ENCODE data around the gene CXCL6. TPM values are rescaled to one million over a fixed set of nuclear protein-coding genes. Genes with fewer than 3 reads are reported as not detected.

Gene CXCL6
- total RNA-seq, 1 donor from 2014 or later: not detected

DNA sequence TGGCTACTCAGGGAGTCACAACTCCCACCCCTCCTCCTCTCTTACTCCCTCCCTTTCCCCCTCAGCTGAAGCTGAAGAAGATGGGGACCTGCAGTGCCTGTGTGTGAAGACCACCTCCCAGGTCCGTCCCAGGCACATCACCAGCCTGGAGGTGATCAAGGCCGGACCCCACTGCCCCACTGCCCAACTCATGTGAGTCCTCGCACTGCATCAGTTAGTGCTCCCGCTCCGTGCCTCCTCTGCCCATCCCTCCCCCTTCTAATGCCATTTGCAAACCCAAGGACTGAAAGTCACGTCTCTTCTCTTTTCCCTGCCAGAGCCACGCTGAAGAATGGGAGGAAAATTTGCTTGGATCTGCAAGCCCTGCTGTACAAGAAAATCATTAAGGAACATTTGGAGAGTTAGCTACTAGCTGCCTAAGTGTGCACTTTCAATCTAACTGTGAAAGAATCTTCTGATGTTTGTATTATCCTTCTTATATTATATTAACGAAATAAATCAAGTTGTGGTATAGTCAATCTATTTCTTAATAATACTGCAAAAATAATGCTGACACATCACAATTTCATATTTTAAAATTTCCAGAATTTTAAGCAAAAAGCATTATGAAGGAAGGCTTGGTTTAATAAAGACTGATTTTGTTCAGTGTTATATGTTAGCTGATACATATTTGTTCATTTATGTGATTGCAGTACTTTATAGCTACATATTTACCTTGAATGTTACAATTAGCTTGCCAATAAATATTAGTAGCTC, 17.4 kb downstream of the CXCL6 start:
- intact Hi-C loops (cut with DNase I): no loop called here
- H3K4me3 ChIP-seq: peak overlapping the region in 1 of 2 donors; percentile 31
- H3K9me3 ChIP-seq: no peaks in the 10 kb centered on the region
- DNase-seq (ENCODE audit: low spot score in 2 of 2): no peak
- TF ChIP-seq, protein P1, sequence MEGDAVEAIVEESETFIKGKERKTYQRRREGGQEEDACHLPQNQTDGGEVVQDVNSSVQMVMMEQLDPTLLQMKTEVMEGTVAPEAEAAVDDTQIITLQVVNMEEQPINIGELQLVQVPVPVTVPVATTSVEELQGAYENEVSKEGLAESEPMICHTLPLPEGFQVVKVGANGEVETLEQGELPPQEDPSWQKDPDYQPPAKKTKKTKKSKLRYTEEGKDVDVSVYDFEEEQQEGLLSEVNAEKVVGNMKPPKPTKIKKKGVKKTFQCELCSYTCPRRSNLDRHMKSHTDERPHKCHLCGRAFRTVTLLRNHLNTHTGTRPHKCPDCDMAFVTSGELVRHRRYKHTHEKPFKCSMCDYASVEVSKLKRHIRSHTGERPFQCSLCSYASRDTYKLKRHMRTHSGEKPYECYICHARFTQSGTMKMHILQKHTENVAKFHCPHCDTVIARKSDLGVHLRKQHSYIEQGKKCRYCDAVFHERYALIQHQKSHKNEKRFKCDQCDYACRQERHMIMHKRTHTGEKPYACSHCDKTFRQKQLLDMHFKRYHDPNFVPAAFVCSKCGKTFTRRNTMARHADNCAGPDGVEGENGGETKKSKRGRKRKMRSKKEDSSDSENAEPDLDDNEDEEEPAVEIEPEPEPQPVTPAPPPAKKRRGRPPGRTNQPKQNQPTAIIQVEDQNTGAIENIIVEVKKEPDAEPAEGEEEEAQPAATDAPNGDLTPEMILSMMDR (IDR thresholded peaks at IDR 0.05): no peak
- no peaks in the 10 kb centered on the region for H3K36me3 ChIP-seq
- H3K4me1 ChIP-seq: no peaks in the 10 kb centered on the region
- no peak overlapping the region for H3K27ac ChIP-seq
- no peaks in the 10 kb centered on the region for H3K27me3 ChIP-seq

DNA sequence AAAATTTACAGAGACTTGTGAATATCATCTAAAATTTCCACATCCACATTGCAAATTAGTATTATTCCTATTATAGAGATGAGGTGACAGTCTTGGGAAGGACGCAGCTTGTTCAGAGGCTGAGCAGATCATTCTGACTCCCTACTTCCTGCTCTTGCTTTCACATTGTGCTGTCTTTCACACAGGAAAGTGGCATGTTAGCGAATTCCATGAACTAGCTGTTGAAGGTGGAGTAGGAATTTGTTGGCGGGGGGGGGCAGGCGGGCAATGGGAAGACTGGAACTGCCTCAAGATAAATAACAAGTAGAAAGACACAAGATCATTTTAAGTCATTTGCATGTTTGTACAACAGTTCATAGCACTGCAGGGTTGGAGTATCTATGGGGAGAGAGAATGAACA, 18.9 kb downstream of the CXCL6 start:
- H3K27ac ChIP-seq: no peak overlapping the region
- TF ChIP-seq, protein P1 (IDR thresholded peaks at IDR 0.05): no peak
- DNase-seq (ENCODE audit: low spot score in 2 of 2): no peak

DNA sequence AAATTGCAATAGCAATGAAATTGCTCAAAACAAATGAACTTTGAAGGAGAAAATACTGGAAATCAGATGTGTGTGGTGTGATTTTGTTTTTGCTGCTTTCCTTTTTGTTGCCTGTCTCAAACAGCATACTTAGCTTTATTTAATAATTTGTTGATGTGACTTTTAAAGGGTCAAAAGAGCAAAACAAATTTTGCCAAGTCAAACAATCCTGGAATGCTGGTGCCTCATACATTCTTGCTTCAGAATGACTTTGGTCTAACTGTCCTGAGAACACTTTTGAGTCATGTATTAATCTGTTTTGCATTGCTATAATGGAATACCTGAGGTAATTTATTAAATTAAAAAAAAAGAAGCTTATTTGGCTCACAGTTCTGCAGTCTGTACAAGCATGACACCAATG, 20.0 kb downstream of the CXCL6 start:
- no peaks in the 10 kb centered on the region for H3K36me3 ChIP-seq
- H3K27me3 ChIP-seq: no peaks in the 10 kb centered on the region
- H3K27ac ChIP-seq: no peak overlapping the region
- no peak overlapping the region for H3K4me3 ChIP-seq
- H3K9me3 ChIP-seq: no peaks in the 10 kb centered on the region
- TF ChIP-seq, protein P1 (IDR thresholded peaks at IDR 0.05): no peak
- no peaks in the 10 kb centered on the region for H3K4me1 ChIP-seq
- no peak for DNase-seq (ENCODE audit: low spot score in 2 of 2)
- intact Hi-C loops (cut with DNase I): loop anchor here (5.0 kb wide), 1 partner anchor 124 kb away; no protein-coding TSS in a partner anchor

More for the DNA sequence above, 18.9 kb downstream of the CXCL6 start:
- Histone ChIP-seq H3K9me3 (no peaks in the 10 kb centered on the region), H3K36me3 (no peaks in the 10 kb centered on the region), H3K4me1 (no peaks in the 10 kb centered on the region), H3K4me3 (no peak overlapping the region), H3K27me3 (no peaks in the 10 kb centered on the region)
- intact Hi-C loops (cut with DNase I): loop anchor here (5.0 kb wide), 1 partner anchor 123 kb away; no protein-coding TSS in a partner anchor

DNA sequence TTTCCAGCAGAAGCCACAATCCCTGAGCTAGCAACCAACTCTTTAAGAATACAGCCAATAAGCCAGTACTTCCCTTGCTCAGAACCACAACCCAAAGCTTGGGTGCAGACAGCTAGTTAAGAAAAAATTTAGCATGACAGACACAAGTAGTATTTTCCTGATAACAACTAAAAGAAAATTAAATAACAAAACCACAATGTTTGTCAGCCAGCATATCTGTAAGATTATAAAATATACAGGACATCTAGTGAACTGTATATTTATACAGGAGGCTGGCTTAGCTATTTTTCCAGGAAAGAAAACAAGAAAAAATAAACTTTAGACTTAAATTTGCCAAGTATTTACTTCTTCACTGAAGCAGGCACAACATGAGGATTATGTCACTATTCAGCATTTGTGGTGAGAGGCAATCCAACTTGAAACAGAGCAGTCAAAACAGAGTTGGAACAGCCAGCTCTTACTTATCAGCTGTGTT, 23.2 kb downstream of the CXCL6 start:
- no peaks in the 10 kb centered on the region for H3K9me3 ChIP-seq
- no peaks in the 10 kb centered on the region for H3K27me3 ChIP-seq
- TF ChIP-seq, protein P1 (IDR thresholded peaks at IDR 0.05): no peak
- DNase-seq (ENCODE audit: low spot score in 2 of 2): no peak
- no peak overlapping the region for H3K4me3 ChIP-seq
- H3K27ac ChIP-seq: no peak overlapping the region
- H3K4me1 ChIP-seq: no peaks in the 10 kb centered on the region
- intact Hi-C loops (cut with DNase I): loop anchor here (5.0 kb wide), 1 partner anchor 127 kb away; no protein-coding TSS in a partner anchor
- no peaks in the 10 kb centered on the region for H3K36me3 ChIP-seq

DNA sequence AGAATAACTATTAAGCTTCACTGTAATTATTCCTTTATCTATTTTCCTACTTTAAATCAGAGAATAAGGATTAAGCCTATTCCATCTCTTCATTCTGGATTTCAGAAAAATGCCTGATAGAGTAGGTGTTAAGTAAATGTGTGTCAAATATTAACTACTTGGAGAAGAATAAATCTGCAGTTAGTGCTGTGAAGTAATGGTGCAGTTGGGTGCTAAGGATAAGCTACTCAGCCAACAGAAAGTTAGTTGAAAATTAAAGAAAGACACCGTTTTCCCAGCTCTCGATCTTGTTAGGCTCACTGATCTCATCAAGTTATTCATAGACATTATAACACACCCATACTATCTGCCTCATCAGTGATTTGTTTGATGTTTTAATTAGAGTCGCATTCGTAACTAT, 23.7 kb downstream of the CXCL6 start:
- intact Hi-C loops (cut with DNase I): no loop called here
- H3K9me3 ChIP-seq: no peaks in the 10 kb centered on the region
- no peak overlapping the region for H3K4me3 ChIP-seq
- TF ChIP-seq, protein P1 (IDR thresholded peaks at IDR 0.05): no peak
- no peaks in the 10 kb centered on the region for H3K27me3 ChIP-seq
- DNase-seq (ENCODE audit: low spot score in 2 of 2): no peak
- no peak overlapping the region for H3K27ac ChIP-seq
- H3K36me3 ChIP-seq: no peaks in the 10 kb centered on the region
- H3K4me1 ChIP-seq: no peaks in the 10 kb centered on the region

All from ascending aorta (tissue), 2 donors.